ENCODE measurements around the gene TNNT2. TPM values are rescaled to one million over a fixed set of nuclear protein-coding genes. Genes with fewer than 3 reads are reported as not detected.

Gene TNNT2
- total and polyA plus RNA-seq, 2 of the 8 experiments (the other 6 are each of a cell fraction or from before 2014, with no cell fraction given): 3.1 to 21.0 TPM

- H2AFZ ChIP-seq (ENCODE audit: low read length): no peak overlapping the region
- FAIRE-seq (no peak), DNase-seq (ENCODE audit: low read depth in 1 of 2, low spot score in 2 of 2) (no peak)
- H2BK5ac ChIP-seq (ENCODE audit: low read depth, low read length): no peak overlapping the region
- no peak overlapping the region for H4K5ac ChIP-seq (ENCODE audit: insufficient read length, low read depth, low read length)
- no peak overlapping the region for H2BK12ac ChIP-seq (ENCODE audit: low read depth, low read length)
- H2BK20ac ChIP-seq (ENCODE audit: low read length): no peak overlapping the region
- no peaks in the 10 kb centered on the region for H3K79me2 ChIP-seq (ENCODE audit: control insufficient read depth in 1 of 2, insufficient read depth in 2 of 2, low read length in 2 of 2)
- H4K20me1 ChIP-seq (replicated peaks in 1 of 2; ENCODE audit: control insufficient read depth in 1 of 2, insufficient read depth in 2 of 2, low read length in 2 of 2): no peaks in the 10 kb centered on the region
- H3K56ac ChIP-seq (replicated peaks; ENCODE audit: insufficient read length, low read depth, low read length): no peak overlapping the region
- H3K4ac ChIP-seq (replicated peaks; ENCODE audit: insufficient read length, low read depth, low read length): no peak overlapping the region
- H3K14ac ChIP-seq (ENCODE audit: insufficient read length): no peak overlapping the region
- no peak overlapping the region for H2BK15ac ChIP-seq (ENCODE audit: low read length)
- no peak overlapping the region for H3K23ac ChIP-seq (ENCODE audit: insufficient read length)
- no peak overlapping the region for H4K8ac ChIP-seq (ENCODE audit: extremely low read depth, insufficient read depth, low read length)
- peaks cover 0 to 12% (median 2%) of the 10 kb centered on the region in 4 experiments; a peak in 5 of 7 replicates for H3K27me3 ChIP-seq (replicated peaks in 1 of 4; ENCODE audit: control insufficient read depth in 3 of 4, extremely low read depth in 1 of 4, insufficient read depth in 3 of 4, low read length in 3 of 4)
- no peak overlapping the region for H3K9ac ChIP-seq (replicated peaks in 1 of 4; ENCODE audit: extremely low read depth in 1 of 4, low read depth in 3 of 4, low read length in 3 of 4)
- ChIA-PET CTCF (ENCODE audit: partially characterized antibody) (interaction anchor here (2.8 to 14.7 kb wide), 5 partner anchors 11 to 149 kb away, joined by 11 to 371 read pairs (median 18); partner anchors contain the start of gene TNNT2), POLR2A (ENCODE audit: partially characterized antibody) (interaction anchor here (1.2 to 1.8 kb wide), 3 partner anchors 17 to 23 kb away, joined by 3 read pairs; no protein-coding TSS in a partner anchor)
- no peak overlapping the region for H3K18ac ChIP-seq (ENCODE audit: extremely low read depth, low read length)
- 74% methylated on average over 7 of the region's 7 CpGs; no CpG with 5 or more reads in 1 of the 2 experiments for WGBS, 2 experiments (ENCODE audit: extremely low coverage in 1 of 2, insufficient coverage in 1 of 2, insufficient read length in 1 of 2, insufficient replicate concordance in 2 of 2, low coverage in 1 of 2, low lambda C conversion rate in 2 of 2, missing lambda C conversion rate in 1 of 2)
- H3K4me2 ChIP-seq (ENCODE audit: insufficient read depth in 1 of 2, low read depth in 2 of 2, low read length in 2 of 2): no peak overlapping the region
- no peaks in the 10 kb centered on the region for H3K36me3 ChIP-seq (ENCODE audit: control insufficient read depth in 2 of 4, insufficient read depth in 4 of 4, low read length in 3 of 4)
- no peak overlapping the region for H2AK5ac ChIP-seq (ENCODE audit: low read depth, low read length)
- no peak overlapping the region for H4K91ac ChIP-seq (replicated peaks; ENCODE audit: insufficient read length, low read length)
- H3K27ac ChIP-seq (ENCODE audit: low read depth, low read length): no peak overlapping the region
- no peaks in the 10 kb centered on the region for H3K9me3 ChIP-seq (ENCODE audit: insufficient read depth in 2 of 2, low read depth in 1 of 2, low read length in 1 of 2)
- H3K79me1 ChIP-seq (ENCODE audit: low read depth, low read length): no peaks in the 10 kb centered on the region
- H3K4me1 ChIP-seq (replicated peaks in 1 of 4; ENCODE audit: control insufficient read depth in 3 of 4, insufficient read depth in 4 of 4, low read length in 3 of 4): peaks cover 0 to 13% (median 6%) of the 10 kb centered on the region in 4 experiments; a peak in 6 of 7 replicates
- H3K4me3 ChIP-seq (ENCODE audit: extremely low read depth in 1 of 4, insufficient read depth in 2 of 4, low read depth in 3 of 4, low read length in 4 of 4): no peak overlapping the region
- no peak overlapping the region for H2BK120ac ChIP-seq (replicated peaks; ENCODE audit: low read depth, low read length)
- TF ChIP-seq SAP30 (IDR thresholded peaks at IDR 0.05; ENCODE audit: insufficient read depth, insufficient replicate concordance, low read length): no peak
- no peak for TF ChIP-seq BRCA1 (IDR thresholded peaks at IDR 0.05; ENCODE audit: low read depth, low read length)
- TF ChIP-seq ZNF274 (IDR thresholded peaks at IDR 0.05; ENCODE audit: borderline replicate concordance, extremely low read depth, low read length): no peak
- no peak for TF ChIP-seq SP4 (IDR thresholded peaks at IDR 0.05; ENCODE audit: low read length)
- TF ChIP-seq HDAC6 (IDR thresholded peaks at IDR 0.05; ENCODE audit: low read depth, low read length): no peak
- no peak for TF ChIP-seq CEBPB (IDR thresholded peaks at IDR 0.05; ENCODE audit: low read depth, low read length)
- TF ChIP-seq EP300 (IDR thresholded peaks at IDR 0.05; ENCODE audit: borderline replicate concordance in 1 of 2, low read depth in 2 of 2, low read length in 2 of 2): no peak
- no peak for TF ChIP-seq SIRT6 (IDR thresholded peaks at IDR 0.05; ENCODE audit: low read length)
- TF ChIP-seq SUZ12 (IDR thresholded peaks at IDR 0.05; ENCODE audit: low read length): no peak
- TF ChIP-seq SP1 (IDR thresholded peaks at IDR 0.05; ENCODE audit: low read depth, low read length): no peak
- no peak for TF ChIP-seq BACH1 (IDR thresholded peaks at IDR 0.05; ENCODE audit: low read length)
- TF ChIP-seq FOSL1 (IDR thresholded peaks at IDR 0.05; ENCODE audit: insufficient read depth, low read depth, low read length): no peak
- no peak for TF ChIP-seq MAFK (IDR thresholded peaks at IDR 0.05; ENCODE audit: low read depth, low read length)
- no peak for TF ChIP-seq CHD1 (IDR thresholded peaks at IDR 0.05; ENCODE audit: low read depth, low read length)
- TF ChIP-seq MAX (IDR thresholded peaks at IDR 0.05): no peak
- H3K23me2 ChIP-seq (ENCODE audit: low read depth, low read length): peaks cover under 1% of the 10 kb centered on the region; the same call in 1 of the 2 replicates
These were observed 26.6 kb upstream of the TNNT2 start for GRCh38 chr1:201404055-201404454.

Measured in H1 (cell line).